Measurements from ENCODE around the gene MAPK7.

The MAPK7 gene

GRCh38 chr17:19378416-19379360 is at the start of gene MAPK7:
TSS of gene MAPK7 (plus strand) at chr17:19378498. CDS start at chr17:19378901, 403 bp downstream.
- no peak for FAIRE-seq

- FAIRE-seq, result no peak
Measured at GRCh38 chr17:19329136-19329535, 49.2 kb upstream of the MAPK7 start.

GRCh38 chr17:19329839-19330238 is 48.5 kb upstream of the MAPK7 start:
- FAIRE-seq, result no peak

- FAIRE-seq, result no peak
Measured at GRCh38 chr17:19330271-19330670, 48.0 kb upstream of the MAPK7 start.

- no peak for FAIRE-seq
Measured at GRCh38 chr17:19331134-19331533, 47.2 kb upstream of the MAPK7 start.

- no peak for FAIRE-seq
Measured at GRCh38 chr17:19331543-19332245, 46.6 kb upstream of the MAPK7 start.

- no peak for FAIRE-seq
Measured at GRCh38 chr17:19332371-19333131, 45.7 kb upstream of the MAPK7 start.

GRCh38 chr17:19333132-19333440 is 45.2 kb upstream of the MAPK7 start:
- no peak for FAIRE-seq

- FAIRE-seq, result no peak
Measured at GRCh38 chr17:19333736-19334290, 44.5 kb upstream of the MAPK7 start.

GRCh38 chr17:19334331-19334730 is 44.0 kb upstream of the MAPK7 start:
- FAIRE-seq, result no peak

GRCh38 chr17:19335951-19336631 is 42.2 kb upstream of the MAPK7 start:
- FAIRE-seq, result no peak

- FAIRE-seq, result no peak
Measured at GRCh38 chr17:19336938-19337711, 41.2 kb upstream of the MAPK7 start.

- no peak for FAIRE-seq
Measured at GRCh38 chr17:19337712-19338023, 40.6 kb upstream of the MAPK7 start.

GRCh38 chr17:19338031-19338990 is 40.0 kb upstream of the MAPK7 start:
- FAIRE-seq, result no peak

GRCh38 chr17:19339341-19339815 is 38.9 kb upstream of the MAPK7 start:
- FAIRE-seq, result no peak

GRCh38 chr17:19341211-19341631 is 37.1 kb upstream of the MAPK7 start:
- FAIRE-seq, result no peak

GRCh38 chr17:19341641-19342610 is 36.4 kb upstream of the MAPK7 start:
- FAIRE-seq, result no peak

- no peak for FAIRE-seq
Measured at GRCh38 chr17:19342611-19343255, 35.6 kb upstream of the MAPK7 start.

GRCh38 chr17:19343256-19343630 is 35.1 kb upstream of the MAPK7 start:
- FAIRE-seq, result no peak

Data from islet of Langerhans (tissue), 1 donor.